Duodenal mucosa (tissue), 2 donors: ENCODE measurements around the gene SCAANT1.

ENCODE experiments used
- H3K27ac ChIP-seq: one replicate; pipeline ENCODE4 v1.7.0; 2013; ENCODE audit warnings: low read depth, low read length
- H3K27me3 ChIP-seq, 2 donors: one replicate each; pipeline ENCODE4 v1.7.0; 2013; ENCODE audit warnings: low read length in 2 of 2, control low read depth in 1 of 2; ENCODE audit not compliant: insufficient read depth in 2 of 2, control insufficient read depth in 1 of 2
- H3K36me3 ChIP-seq, 2 donors: one replicate each; pipeline ENCODE4 v1.7.0; 2013; ENCODE audit warnings: low read length in 2 of 2, control low read depth in 1 of 2; ENCODE audit not compliant: insufficient read depth in 2 of 2, control insufficient read depth in 1 of 2
- H3K4me1 ChIP-seq, 2 donors: one replicate each; pipeline ENCODE4 v1.7.0; 2013; ENCODE audit warnings: low read length in 2 of 2, control low read depth in 1 of 2; ENCODE audit not compliant: insufficient read depth in 2 of 2, control insufficient read depth in 1 of 2
- H3K4me3 ChIP-seq, 2 donors: one replicate each; pipeline ENCODE4 v1.7.0; 2013; ENCODE audit warnings: low read length in 2 of 2, low read depth in 1 of 2
- H3K9ac ChIP-seq, 2 donors: one replicate each; pipeline ENCODE4 v1.7.0; 2013; ENCODE audit warnings: low read length in 2 of 2, low read depth in 1 of 2
- H3K9me3 ChIP-seq, 2 donors: one replicate each; pipeline ENCODE4 v1.7.0; 2013; ENCODE audit warnings: low read length in 2 of 2, control low read depth in 1 of 2; ENCODE audit not compliant: control insufficient read depth in 1 of 2

SCAANT1 gene

GRCh38 chr3:63934041-63934866 lies 22.1 kb upstream of the SCAANT1 start:
- Histone ChIP-seq H3K4me3 (no peak overlapping the region), H3K4me1 (peaks cover 41 to 60% of the 10 kb centered on the region in 2 donors), H3K36me3 (peaks cover 0 to 3% of the 10 kb centered on the region in 2 donors), H3K9ac (no peak overlapping the region), H3K27me3 (no peaks in the 10 kb centered on the region), H3K9me3 (no peaks in the 10 kb centered on the region), H3K27ac (no peak overlapping the region)

GRCh38 chr3:63933459-63933858 lies 21.3 kb upstream of the SCAANT1 start:
- Histone ChIP-seq H3K9ac (no peak overlapping the region), H3K27ac (no peak overlapping the region), H3K4me1 (peaks cover 39 to 57% of the 10 kb centered on the region in 2 donors), H3K27me3 (no peaks in the 10 kb centered on the region), H3K36me3 (peaks cover 3% of the 10 kb centered on the region in 2 donors), H3K9me3 (no peaks in the 10 kb centered on the region), H3K4me3 (no peak overlapping the region)

- H3K4me1 ChIP-seq: peaks cover 32 to 49% of the 10 kb centered on the region in 2 donors
Measured at GRCh38 chr3:63932509-63933212, 20.5 kb upstream of the SCAANT1 start.

GRCh38 chr3:63931290-63931689 lies 19.1 kb upstream of the SCAANT1 start:
- no peaks in the 10 kb centered on the region for H3K27me3 ChIP-seq
- H3K36me3 ChIP-seq: peaks cover 3 to 11% of the 10 kb centered on the region in 2 donors
- no peaks in the 10 kb centered on the region for H3K9me3 ChIP-seq
- peaks cover 18 to 36% of the 10 kb centered on the region in 2 donors for H3K4me1 ChIP-seq
- H3K9ac ChIP-seq: no peak overlapping the region
- H3K4me3 ChIP-seq: no peak overlapping the region
- no peak overlapping the region for H3K27ac ChIP-seq

More at GRCh38 chr3:63932509-63933212, 20.5 kb upstream of the SCAANT1 start:
- no peak overlapping the region for H3K27ac ChIP-seq
- H3K9me3 ChIP-seq: no peaks in the 10 kb centered on the region
- peaks cover 3 to 5% of the 10 kb centered on the region in 2 donors for H3K36me3 ChIP-seq
- H3K27me3 ChIP-seq: no peaks in the 10 kb centered on the region
- no peak overlapping the region for H3K4me3 ChIP-seq
- no peak overlapping the region for H3K9ac ChIP-seq

- Histone ChIP-seq H3K36me3 (peaks cover 7 to 37% of the 10 kb centered on the region in 2 donors), H3K27me3 (no peaks in the 10 kb centered on the region), H3K4me1 (peaks cover 3% of the 10 kb centered on the region in 2 donors), H3K4me3 (no peak overlapping the region), H3K27ac (no peak overlapping the region), H3K9me3 (no peaks in the 10 kb centered on the region), H3K9ac (no peak overlapping the region)
Measured at GRCh38 chr3:63927422-63928280, 15.5 kb upstream of the SCAANT1 start.

GRCh38 chr3:63926309-63926708 lies 14.1 kb upstream of the SCAANT1 start:
- H3K27me3 ChIP-seq: no peaks in the 10 kb centered on the region
- H3K9me3 ChIP-seq: no peaks in the 10 kb centered on the region
- no peaks in the 10 kb centered on the region for H3K4me1 ChIP-seq
- no peak overlapping the region for H3K27ac ChIP-seq
- H3K9ac ChIP-seq: no peak overlapping the region
- H3K4me3 ChIP-seq: no peak overlapping the region
- peaks cover 7 to 41% of the 10 kb centered on the region in 2 donors for H3K36me3 ChIP-seq

GRCh38 chr3:63922491-63923199 lies 10.5 kb upstream of the SCAANT1 start:
- Histone ChIP-seq H3K27me3 (no peaks in the 10 kb centered on the region), H3K9me3 (no peaks in the 10 kb centered on the region), H3K4me1 (no peaks in the 10 kb centered on the region), H3K27ac (no peak overlapping the region), H3K9ac (no peak overlapping the region), H3K4me3 (no peak overlapping the region), H3K36me3 (peaks cover 11 to 49% of the 10 kb centered on the region in 2 donors)

- Histone ChIP-seq H3K27ac (no peak overlapping the region), H3K27me3 (no peaks in the 10 kb centered on the region), H3K4me1 (no peaks in the 10 kb centered on the region), H3K4me3 (no peak overlapping the region), H3K9me3 (no peaks in the 10 kb centered on the region), H3K9ac (no peak overlapping the region), H3K36me3 (peaks cover 15 to 55% of the 10 kb centered on the region in 2 donors)
Measured at GRCh38 chr3:63921741-63922482, 9.7 kb upstream of the SCAANT1 start.

GRCh38 chr3:63920001-63920400 lies 7.8 kb upstream of the SCAANT1 start:
- Histone ChIP-seq H3K4me1 (no peaks in the 10 kb centered on the region), H3K27ac (no peak overlapping the region), H3K9ac (no peak overlapping the region), H3K27me3 (no peaks in the 10 kb centered on the region), H3K36me3 (peaks cover 18 to 54% of the 10 kb centered on the region in 2 donors), H3K4me3 (no peak overlapping the region), H3K9me3 (no peaks in the 10 kb centered on the region)
